ENCODE data around the gene GARIN3.
A peak's percentile ranks its signal among the peaks of the same experiment; 100 is the strongest.

GARIN3 gene

GRCh38 chr5:157184117-157184670 is 18.1 kb upstream of the GARIN3 start:
- peak in 1 of 2 experiments; percentile 32 for DNase-seq

- peak in 1 of 2 experiments; percentile 25 for DNase-seq
Observed at GRCh38 chr5:157182143-157182757, 16.2 kb upstream of the GARIN3 start.

GRCh38 chr5:157180374-157181264 is 14.6 kb upstream of the GARIN3 start, which contains the start of gene ITK:
Gene ITK (plus strand): TSS chr5:157180840. CDS start chr5:157180978, 138 bp downstream.
- peak in 1 of 2 experiments; percentile 44 for DNase-seq

- no peak for DNase-seq
Observed at GRCh38 chr5:157178966-157179365, 12.9 kb upstream of the GARIN3 start.

GRCh38 chr5:157177953-157178352 is 11.9 kb upstream of the GARIN3 start:
- DNase-seq: peak in 1 of 2 experiments; percentile 57

- peak in 1 of 2 experiments; percentile 63 for DNase-seq
Observed at GRCh38 chr5:157175071-157175612, 9.1 kb upstream of the GARIN3 start.

- peak; percentile 89 to 92 for DNase-seq
Observed at GRCh38 chr5:157172403-157172802, 6.3 kb upstream of the GARIN3 start.

- DNase-seq: peak in 1 of 2 experiments; percentile 13
Observed at GRCh38 chr5:157168286-157168685, 2.2 kb upstream of the GARIN3 start.

- no peak for DNase-seq
Observed at GRCh38 chr5:157167214-157167621, 1.2 kb upstream of the GARIN3 start.

- no peak for DNase-seq
Observed at GRCh38 chr5:157165668-157166067, 396 bp downstream of the GARIN3 start.

- peak in 1 of 2 experiments; percentile 3 for DNase-seq
Observed at GRCh38 chr5:157165261-157165660, 803 bp downstream of the GARIN3 start.

- no peak for DNase-seq
Observed at GRCh38 chr5:157164521-157164920, 1.5 kb downstream of the GARIN3 start.

GRCh38 chr5:157162919-157163510 is 3.0 kb downstream of the GARIN3 start:
- DNase-seq: no peak

GRCh38 chr5:157161996-157162395 is 4.1 kb downstream of the GARIN3 start:
- no peak for DNase-seq

- peak in 1 of 2 experiments; percentile 61 for DNase-seq
Observed at GRCh38 chr5:157160001-157160400, 6.1 kb downstream of the GARIN3 start.

GRCh38 chr5:157159209-157159751 is 6.8 kb downstream of the GARIN3 start:
- DNase-seq: no peak

GRCh38 chr5:157157293-157157891 is 8.7 kb downstream of the GARIN3 start:
- no peak for DNase-seq

GRCh38 chr5:157155297-157155696 is 10.8 kb downstream of the GARIN3 start:
- DNase-seq: no peak

GRCh38 chr5:157150995-157151394 is 15.1 kb downstream of the GARIN3 start:
- no peak for DNase-seq

- DNase-seq: peak; percentile 81 to 90
Observed at GRCh38 chr5:157148734-157149615, 17.1 kb downstream of the GARIN3 start.

Data from activated CD4-positive, alpha-beta T cell treated with anti-CD3 and anti-CD28 coated beads, Interleukin-2, amount 50 U/mL, for 48 hours (primary cell).